Vagina (tissue), 2 donors: ENCODE results near the gene CYP27C1. TPM values are rescaled to one million over a fixed set of nuclear protein-coding genes. Genes with fewer than 3 reads are reported as not detected.

Experiments used
- DNase-seq, 2 donors: peaks; one replicate each; pipeline ENCODE4 v3.0.0-alpha.2; 2017; ENCODE audit errors: extremely low spot score in 2 of 2
- H3K27ac ChIP-seq: fragments of 200-600 bp; sonication (generic); one replicate; pipeline ENCODE4 v1.5.1; 2019
- H3K27me3 ChIP-seq: fragments of 200-600 bp; sonication (generic); one replicate; pipeline ENCODE4 v1.5.1; 2019
- H3K36me3 ChIP-seq, 2 donors: fragments of 200-600 bp; sonication (generic); one replicate each; pipeline ENCODE4 v1.5.1; 2017 to 2019
- H3K4me1 ChIP-seq: fragments of 200-600 bp; sonication (generic); one replicate; pipeline ENCODE4 v1.5.1; 2019
- H3K4me3 ChIP-seq, 2 donors: fragments of 200-600 bp; sonication (generic); 1 replicate in 1 of 2; 2 replicates in 1 of 2; pipeline ENCODE4 v1.5.1; 2016 to 2019
- H3K9me3 ChIP-seq: fragments of 200-600 bp; sonication (generic); one replicate; pipeline ENCODE4 v1.5.1; 2019
- POLR2A ChIP-seq, 2 donors: fragments of 450-650 bp; IDR thresholded peaks; one replicate each; pipeline ENCODE4 v1.6.1; 2017; ENCODE audit warnings: antibody characterized with exemption in 2 of 2, mild to moderate bottlenecking in 2 of 2, moderate library complexity in 2 of 2
- POLR2AphosphoS5 ChIP-seq, 2 donors: sonication (generic); formaldehyde crosslinking; IDR thresholded peaks; one replicate each; pipeline ENCODE4 v1.9.0; 2017; ENCODE audit warnings: antibody characterized with exemption in 2 of 2, mild to moderate bottlenecking in 2 of 2, low read depth in 1 of 2; ENCODE audit not compliant: insufficient read depth in 1 of 2
- intact Hi-C: fragments of 100-400 bp; cut with DNase I; formaldehyde crosslinking; loops from one replicate; pipeline ENCODE4 v1.15.1; 2023
- total RNA-seq: library from RNA; depleted of rRNA; stranded (reverse); fragments of >200 nt; gene quantifications from one replicate; pipeline ENCODE4 v1.2.3, GENCODE V29; 2016
- TF ChIP-seq, protein P1 (sequence below), 3 experiments: fragments of 450-650 bp in 2 of 3; fragments of 200-600 bp in 1 of 3; sonication (generic) in 1 of 3; IDR thresholded peaks; one replicate each; pipeline ENCODE4 v1.5.1; 2017 to 2019; ENCODE audit warnings: antibody characterized with exemption in 3 of 3, mild to moderate bottlenecking in 2 of 3, moderate library complexity in 2 of 3

Gene CYP27C1
- total RNA-seq, 1 donor from 2014 or later = 3.2 TPM

DNA sequence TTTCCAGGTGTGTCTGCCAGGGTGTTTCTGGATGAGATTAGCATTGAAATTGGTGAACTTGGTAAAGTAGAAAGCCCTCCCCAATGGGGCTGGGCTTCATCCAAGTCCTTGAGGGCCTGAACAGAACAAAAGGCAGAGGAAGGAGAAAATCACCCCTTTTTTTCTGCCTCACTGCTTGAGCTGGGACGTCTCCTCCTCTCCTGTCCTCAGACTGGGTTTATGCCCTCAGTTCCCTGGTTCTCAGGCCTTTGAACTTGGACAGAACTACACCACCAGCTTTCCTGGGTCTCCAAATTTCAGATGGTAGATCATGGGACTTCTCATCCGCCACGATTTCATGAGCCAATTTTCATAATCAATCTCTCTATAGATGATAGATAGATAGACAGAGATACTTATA, 59.4 kb downstream of the CYP27C1 start:
- Histone ChIP-seq H3K9me3 (no peaks in the 10 kb centered on the region), H3K4me1 (peaks cover 16% of the 10 kb centered on the region), H3K36me3 (no peaks in the 10 kb centered on the region), H3K27me3 (no peaks in the 10 kb centered on the region), H3K27ac (no peak overlapping the region), H3K4me3 (no peak overlapping the region)
- intact Hi-C loops = no loop called here
- peak; percentile 62 to 64 for DNase-seq
- TF ChIP-seq POLR2A (IDR thresholded peaks at IDR 0.05) (no peak), POLR2AphosphoS5 (IDR thresholded peaks at IDR 0.05; ENCODE audit: insufficient read depth in 1 of 2, low read depth in 1 of 2) (no peak)
- TF ChIP-seq, protein P1, sequence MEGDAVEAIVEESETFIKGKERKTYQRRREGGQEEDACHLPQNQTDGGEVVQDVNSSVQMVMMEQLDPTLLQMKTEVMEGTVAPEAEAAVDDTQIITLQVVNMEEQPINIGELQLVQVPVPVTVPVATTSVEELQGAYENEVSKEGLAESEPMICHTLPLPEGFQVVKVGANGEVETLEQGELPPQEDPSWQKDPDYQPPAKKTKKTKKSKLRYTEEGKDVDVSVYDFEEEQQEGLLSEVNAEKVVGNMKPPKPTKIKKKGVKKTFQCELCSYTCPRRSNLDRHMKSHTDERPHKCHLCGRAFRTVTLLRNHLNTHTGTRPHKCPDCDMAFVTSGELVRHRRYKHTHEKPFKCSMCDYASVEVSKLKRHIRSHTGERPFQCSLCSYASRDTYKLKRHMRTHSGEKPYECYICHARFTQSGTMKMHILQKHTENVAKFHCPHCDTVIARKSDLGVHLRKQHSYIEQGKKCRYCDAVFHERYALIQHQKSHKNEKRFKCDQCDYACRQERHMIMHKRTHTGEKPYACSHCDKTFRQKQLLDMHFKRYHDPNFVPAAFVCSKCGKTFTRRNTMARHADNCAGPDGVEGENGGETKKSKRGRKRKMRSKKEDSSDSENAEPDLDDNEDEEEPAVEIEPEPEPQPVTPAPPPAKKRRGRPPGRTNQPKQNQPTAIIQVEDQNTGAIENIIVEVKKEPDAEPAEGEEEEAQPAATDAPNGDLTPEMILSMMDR (IDR thresholded peaks at IDR 0.05) = no peak

DNA sequence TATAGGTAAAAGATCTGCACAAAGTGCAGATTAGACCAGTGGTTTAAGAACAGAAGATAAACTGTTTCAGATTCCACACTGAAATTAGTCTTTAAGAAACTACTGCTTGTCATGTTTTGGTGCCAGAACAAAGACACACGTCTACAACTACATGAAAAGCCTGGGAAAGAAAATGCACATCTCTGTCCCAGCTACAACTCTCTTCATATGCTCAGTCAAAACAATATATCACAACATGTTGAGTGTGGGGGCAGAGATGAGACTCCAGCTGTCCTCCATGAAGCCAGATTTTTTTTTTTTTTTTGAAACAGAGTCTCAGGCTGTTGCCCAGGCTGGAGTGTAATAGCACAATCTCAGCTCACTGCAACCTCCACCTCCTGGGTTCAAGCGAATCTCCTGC, 60.6 kb downstream of the CYP27C1 start:
- no peak for TF ChIP-seq POLR2AphosphoS5 (IDR thresholded peaks at IDR 0.05; ENCODE audit: insufficient read depth in 1 of 2, low read depth in 1 of 2)
- TF ChIP-seq, protein P1 (IDR thresholded peaks at IDR 0.05) = no peak
- no peak for TF ChIP-seq POLR2A (IDR thresholded peaks at IDR 0.05)
- H3K4me1 ChIP-seq = peaks cover 18% of the 10 kb centered on the region
- H3K27me3 ChIP-seq = no peaks in the 10 kb centered on the region
- intact Hi-C loops = no loop called here
- no peaks in the 10 kb centered on the region for H3K36me3 ChIP-seq
- no peaks in the 10 kb centered on the region for H3K9me3 ChIP-seq
- H3K27ac ChIP-seq = no peak overlapping the region
- no peak for DNase-seq
- no peak overlapping the region for H3K4me3 ChIP-seq

DNA sequence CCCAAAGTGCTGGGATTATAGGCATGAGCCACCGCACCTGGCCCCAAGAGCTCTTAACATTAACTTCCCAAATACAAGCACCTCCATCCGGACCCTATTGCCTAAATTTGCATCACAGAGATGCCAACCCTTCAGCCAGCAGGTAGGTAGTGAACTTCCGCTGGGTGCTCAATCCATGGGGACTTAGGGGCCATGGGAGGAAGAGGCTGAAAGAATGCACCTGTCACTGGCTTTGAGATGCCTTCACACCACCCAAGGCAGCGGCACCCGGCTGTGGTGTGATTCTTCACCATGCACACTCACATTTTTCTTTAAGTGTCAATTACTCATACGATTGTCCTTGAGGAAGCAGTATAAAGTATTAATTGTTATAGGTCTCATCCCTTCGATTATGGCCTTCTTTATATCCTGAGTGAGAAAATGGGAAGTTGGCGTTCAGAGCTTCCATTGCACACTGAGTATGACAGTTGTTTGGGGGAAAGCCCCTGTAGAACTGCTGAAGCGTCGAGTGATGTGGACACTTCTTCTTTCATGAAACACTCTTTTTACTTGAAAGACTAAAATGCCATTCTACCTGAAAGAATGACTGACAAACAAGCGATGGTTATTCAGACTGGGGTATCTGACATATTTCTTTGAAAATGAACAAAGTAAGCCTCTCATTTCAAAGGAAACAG, 61.3 kb downstream of the CYP27C1 start:
- DNase-seq = peak; percentile 61 to 74
- H3K36me3 ChIP-seq = no peaks in the 10 kb centered on the region
- intact Hi-C loops = no loop called here
- H3K4me1 ChIP-seq = peaks cover 26% of the 10 kb centered on the region
- no peak overlapping the region for H3K27ac ChIP-seq
- H3K27me3 ChIP-seq = no peaks in the 10 kb centered on the region
- TF ChIP-seq POLR2AphosphoS5 (IDR thresholded peaks at IDR 0.05; ENCODE audit: insufficient read depth in 1 of 2, low read depth in 1 of 2) (no peak), POLR2A (IDR thresholded peaks at IDR 0.05) (no peak)
- TF ChIP-seq, protein P1 (IDR thresholded peaks at IDR 0.05) = no peak
- H3K9me3 ChIP-seq = no peaks in the 10 kb centered on the region
- no peak overlapping the region for H3K4me3 ChIP-seq

DNA sequence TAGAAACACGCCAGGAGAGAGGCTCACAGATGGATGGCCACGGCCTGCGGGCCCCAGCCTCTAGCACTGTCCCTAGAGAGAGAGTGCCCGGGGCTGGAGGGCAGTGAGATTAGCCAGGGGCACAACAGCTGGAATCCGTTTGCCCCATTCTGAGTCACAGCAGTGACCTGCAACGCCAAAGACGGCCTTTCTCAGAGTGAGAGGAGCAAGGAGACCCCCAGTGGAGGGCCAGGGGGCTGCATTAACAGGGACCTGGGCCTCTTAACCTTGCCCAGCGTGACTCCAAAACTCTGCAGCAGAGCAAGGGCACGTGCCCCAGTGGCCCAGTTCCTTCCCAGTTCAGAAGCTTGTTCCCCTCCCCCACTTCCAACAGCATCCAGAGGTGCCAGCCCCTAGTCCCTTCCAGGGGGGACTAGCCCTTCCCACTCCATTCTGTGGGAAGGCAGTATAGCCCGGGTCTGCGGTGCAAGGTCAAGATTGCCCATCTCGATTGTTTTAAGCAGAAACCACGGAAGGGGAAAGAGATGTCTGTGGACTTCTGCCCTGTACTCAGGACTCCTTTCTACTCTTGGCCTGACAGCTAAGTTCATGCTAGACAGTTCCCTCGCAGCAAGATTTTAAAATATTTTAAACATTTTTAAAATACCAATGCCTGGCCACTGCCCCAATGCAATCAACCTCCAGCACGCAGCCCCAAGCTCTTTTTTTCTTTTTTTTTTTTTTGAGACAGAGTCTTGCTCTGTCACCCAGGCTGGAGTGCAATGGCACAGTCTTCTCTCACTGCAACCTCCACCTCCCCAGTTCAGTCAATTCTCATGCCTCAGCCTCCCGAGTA, 62.2 kb downstream of the CYP27C1 start:
- intact Hi-C loops = no loop called here
- DNase-seq = peak; percentile 79 to 87
- H3K27ac ChIP-seq = no peak overlapping the region
- H3K4me3 ChIP-seq = no peak overlapping the region
- TF ChIP-seq, protein P1 (IDR thresholded peaks at IDR 0.05) = no peak
- TF ChIP-seq POLR2A (IDR thresholded peaks at IDR 0.05) (no peak), POLR2AphosphoS5 (IDR thresholded peaks at IDR 0.05; ENCODE audit: insufficient read depth in 1 of 2, low read depth in 1 of 2) (no peak)
- H3K4me1 ChIP-seq = peaks cover 30% of the 10 kb centered on the region
- no peaks in the 10 kb centered on the region for H3K27me3 ChIP-seq
- H3K9me3 ChIP-seq = no peaks in the 10 kb centered on the region
- no peaks in the 10 kb centered on the region for H3K36me3 ChIP-seq

DNA sequence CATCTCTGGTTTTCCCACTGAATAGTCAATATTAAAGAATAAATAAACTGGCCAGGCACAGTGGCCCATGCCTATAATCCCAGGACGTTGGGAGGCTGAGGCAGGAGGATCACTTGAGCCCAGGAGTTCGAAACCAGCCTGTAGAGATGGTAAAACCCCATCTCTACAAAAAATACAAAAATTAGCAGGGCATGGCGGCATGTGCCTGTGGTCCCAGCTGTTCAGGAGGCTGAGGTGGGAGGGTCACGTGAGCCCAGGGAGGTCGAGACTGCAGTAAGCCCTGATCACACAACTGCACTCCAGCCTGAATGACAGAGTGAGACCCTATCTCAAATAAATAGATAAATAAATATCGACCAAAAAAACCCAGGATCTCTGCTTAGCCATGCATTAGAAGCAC, 63.0 kb downstream of the CYP27C1 start:
- H3K36me3 ChIP-seq = no peaks in the 10 kb centered on the region
- peaks cover 29% of the 10 kb centered on the region for H3K4me1 ChIP-seq
- H3K9me3 ChIP-seq = no peaks in the 10 kb centered on the region
- TF ChIP-seq, protein P1 (IDR thresholded peaks at IDR 0.05) = no peak
- TF ChIP-seq POLR2A (IDR thresholded peaks at IDR 0.05) = no peak
- no peak overlapping the region for H3K4me3 ChIP-seq
- peak; percentile 37 to 65 for DNase-seq
- H3K27ac ChIP-seq = no peak overlapping the region
- no peaks in the 10 kb centered on the region for H3K27me3 ChIP-seq
- intact Hi-C loops = no loop called here
